IPS-15b (cell line): ENCODE measurements around the gene BOD1L2.

Source experiments
- H3K27me3 ChIP-seq: one replicate; pipeline ENCODE4 v1.6.1; 2013; ENCODE audit warnings: low read length; ENCODE audit not compliant: control insufficient read depth, insufficient read depth
- H3K36me3 ChIP-seq: one replicate; pipeline ENCODE4 v1.6.1; 2013; ENCODE audit warnings: low read length; ENCODE audit not compliant: control insufficient read depth, insufficient read depth
- H3K4me1 ChIP-seq: one replicate; pipeline ENCODE4 v1.6.1; 2013; ENCODE audit warnings: mild to moderate bottlenecking, low read length; ENCODE audit not compliant: control insufficient read depth, insufficient read depth
- H3K4me3 ChIP-seq: one replicate; pipeline ENCODE4 v1.5.1; 2013; ENCODE audit warnings: low read depth, low read length
- H3K9ac ChIP-seq: one replicate; pipeline ENCODE4 v1.6.1; 2013; ENCODE audit warnings: low read depth, mild to moderate bottlenecking, low read length
- H3K9me3 ChIP-seq: one replicate; pipeline ENCODE4 v1.6.1; 2013; ENCODE audit warnings: mild to moderate bottlenecking, low read length; ENCODE audit not compliant: control insufficient read depth, insufficient read depth

Gene BOD1L2

DNA sequence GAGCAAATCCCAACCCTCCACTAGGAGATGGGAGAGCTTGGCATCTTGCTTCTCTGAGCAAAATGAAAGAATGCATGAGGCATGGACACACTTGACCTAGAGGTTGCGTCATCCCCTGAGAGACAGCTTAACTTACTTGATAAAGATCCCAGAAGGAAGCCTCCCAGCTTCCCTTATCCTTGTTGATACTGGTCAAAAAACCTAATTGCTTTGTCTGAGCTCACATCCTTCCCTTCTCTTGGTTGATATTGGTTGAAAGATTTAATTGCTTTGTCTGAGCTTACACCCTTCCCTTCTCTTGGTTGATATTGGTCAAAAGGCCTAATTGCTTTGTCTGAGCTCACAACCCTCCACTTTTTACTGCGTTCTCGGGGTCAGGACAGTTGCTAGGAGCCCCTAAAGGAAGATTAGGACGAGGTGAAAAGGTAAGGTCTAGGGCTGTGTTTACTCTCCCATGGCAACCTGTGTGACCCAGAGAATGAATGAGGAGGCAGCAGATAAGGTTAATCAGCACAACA is 12.2 kb upstream of the BOD1L2 start:
- H3K9me3 ChIP-seq, result peaks cover 2% of the 10 kb centered on the region
- no peak overlapping the region for H3K4me3 ChIP-seq
- H3K36me3 ChIP-seq, result no peaks in the 10 kb centered on the region
- H3K4me1 ChIP-seq, result no peaks in the 10 kb centered on the region
- no peaks in the 10 kb centered on the region for H3K27me3 ChIP-seq
- no peak overlapping the region for H3K9ac ChIP-seq

DNA sequence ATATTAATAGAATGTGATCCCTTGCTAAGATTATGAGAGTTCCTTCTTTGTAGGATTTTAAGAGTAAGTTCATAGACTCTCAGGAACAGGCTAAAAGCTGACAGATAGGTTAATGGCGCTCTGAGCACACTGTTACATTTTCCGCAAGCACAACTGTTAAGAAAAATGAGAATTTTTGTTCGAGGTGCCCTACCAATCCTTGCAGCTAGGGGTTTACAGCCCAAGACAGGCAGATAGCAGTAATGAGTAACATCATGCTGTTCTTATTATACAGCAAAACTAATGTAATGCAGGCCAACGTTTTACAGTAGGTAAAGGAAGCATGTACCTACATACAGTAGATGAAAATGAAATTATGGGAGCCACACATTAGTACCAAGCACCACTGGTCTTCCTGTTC is 11.2 kb upstream of the BOD1L2 start:
- H3K27me3 ChIP-seq, result no peaks in the 10 kb centered on the region
- peaks cover 2% of the 10 kb centered on the region for H3K9me3 ChIP-seq
- H3K4me1 ChIP-seq, result no peaks in the 10 kb centered on the region
- no peak overlapping the region for H3K9ac ChIP-seq
- H3K4me3 ChIP-seq, result no peak overlapping the region
- H3K36me3 ChIP-seq, result no peaks in the 10 kb centered on the region

- H3K27me3 ChIP-seq, result no peaks in the 10 kb centered on the region
- peaks cover 2% of the 10 kb centered on the region for H3K9me3 ChIP-seq
- H3K4me1 ChIP-seq, result no peaks in the 10 kb centered on the region
- no peak overlapping the region for H3K9ac ChIP-seq
- no peak overlapping the region for H3K4me3 ChIP-seq
- no peaks in the 10 kb centered on the region for H3K36me3 ChIP-seq
Measured at GRCh38 chr18:57137847-57138246, 9.0 kb upstream of the BOD1L2 start.

DNA sequence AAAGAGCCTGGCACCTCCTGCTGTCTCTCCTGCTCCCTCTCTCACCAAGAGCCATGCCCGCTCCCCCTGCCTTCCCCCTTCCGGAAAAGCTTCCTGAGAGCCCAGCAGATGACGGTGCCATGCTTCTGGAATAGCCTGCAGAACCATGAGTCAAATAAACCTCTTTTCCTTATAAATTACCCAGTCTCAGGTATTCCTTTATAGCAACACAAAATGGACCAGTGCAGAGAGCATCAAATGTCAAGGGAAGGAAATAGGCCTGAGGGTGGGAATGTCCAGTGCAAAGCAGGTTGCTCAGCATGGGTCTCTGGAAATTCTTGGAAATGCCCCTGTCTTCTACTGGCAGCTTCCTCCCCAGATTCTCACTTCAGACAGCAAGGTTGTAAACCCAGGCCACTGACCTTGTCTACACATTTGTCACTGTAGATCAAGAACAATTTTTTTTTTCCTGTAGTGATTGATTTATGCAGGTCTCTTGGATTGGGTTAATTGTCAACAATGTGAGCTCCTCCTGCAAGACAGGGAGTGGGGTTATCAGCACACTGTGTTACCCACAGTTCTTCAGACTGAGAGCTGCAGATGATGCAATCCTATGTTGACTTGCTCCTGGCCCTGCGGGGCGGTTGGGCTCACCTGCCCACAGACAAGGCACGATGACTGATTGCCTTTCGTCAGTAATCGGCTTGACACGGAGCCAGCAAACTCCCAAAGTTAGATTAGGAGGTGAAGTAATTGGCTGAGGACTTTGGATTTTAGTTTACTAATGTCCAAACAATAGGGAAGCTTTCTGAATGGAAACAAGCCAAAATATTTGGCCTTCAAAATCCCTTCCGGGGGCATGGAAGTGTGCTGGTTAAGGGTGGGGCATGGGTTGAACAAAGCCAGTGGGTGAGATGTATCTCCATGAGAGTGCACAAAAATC is 5.4 kb upstream of the BOD1L2 start:
- Histone ChIP-seq H3K9ac (no peak overlapping the region), H3K4me1 (no peaks in the 10 kb centered on the region), H3K27me3 (peaks cover 2% of the 10 kb centered on the region), H3K9me3 (peaks cover 2% of the 10 kb centered on the region), H3K36me3 (no peaks in the 10 kb centered on the region), H3K4me3 (no peak overlapping the region)

DNA sequence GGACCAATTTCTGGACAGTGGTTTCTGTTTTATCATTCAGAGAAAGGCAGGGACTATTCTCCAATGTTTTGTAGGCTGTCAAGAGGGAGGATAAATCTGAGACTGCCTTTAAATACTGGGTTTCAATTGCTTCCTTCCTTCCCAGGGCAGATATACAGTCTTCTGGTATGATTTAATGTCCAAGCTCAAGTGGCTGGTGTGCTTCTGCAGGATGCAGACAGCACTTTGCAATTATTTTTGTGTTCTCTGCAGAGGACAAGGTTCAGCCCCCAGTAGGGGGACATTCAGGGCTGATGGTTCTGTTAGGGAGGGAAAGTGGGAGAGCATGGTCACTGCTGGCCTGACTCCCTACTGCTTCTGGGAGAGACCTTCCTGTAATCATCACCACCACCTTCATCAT is 4.6 kb upstream of the BOD1L2 start:
- Histone ChIP-seq H3K9ac (no peak overlapping the region), H3K4me1 (no peaks in the 10 kb centered on the region), H3K9me3 (no peaks in the 10 kb centered on the region), H3K27me3 (peaks cover 2% of the 10 kb centered on the region), H3K36me3 (no peaks in the 10 kb centered on the region), H3K4me3 (no peak overlapping the region)

DNA sequence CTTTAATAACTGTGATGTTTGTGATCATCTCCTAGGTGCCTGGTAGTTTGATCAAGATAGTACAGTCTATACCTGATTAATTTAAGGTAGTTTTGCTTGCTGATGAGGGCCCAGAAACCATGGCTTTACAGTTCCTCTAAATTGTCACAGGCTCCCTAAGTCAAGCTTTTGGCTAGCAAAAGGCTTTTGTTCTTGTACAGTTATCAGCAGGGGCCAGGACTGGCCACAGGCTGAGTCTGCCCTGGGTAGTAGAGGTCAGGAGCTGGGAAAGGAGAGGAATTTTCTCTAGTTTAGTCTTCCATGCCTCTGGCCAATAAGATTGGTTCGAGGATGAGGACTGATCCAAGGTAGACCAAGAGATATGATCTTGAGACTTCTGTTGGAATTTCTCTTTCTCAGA is 3.6 kb upstream of the BOD1L2 start:
- H3K36me3 ChIP-seq, result no peaks in the 10 kb centered on the region
- H3K9ac ChIP-seq, result no peak overlapping the region
- no peaks in the 10 kb centered on the region for H3K9me3 ChIP-seq
- peaks cover 7% of the 10 kb centered on the region for H3K27me3 ChIP-seq
- H3K4me1 ChIP-seq, result no peaks in the 10 kb centered on the region
- no peak overlapping the region for H3K4me3 ChIP-seq

DNA sequence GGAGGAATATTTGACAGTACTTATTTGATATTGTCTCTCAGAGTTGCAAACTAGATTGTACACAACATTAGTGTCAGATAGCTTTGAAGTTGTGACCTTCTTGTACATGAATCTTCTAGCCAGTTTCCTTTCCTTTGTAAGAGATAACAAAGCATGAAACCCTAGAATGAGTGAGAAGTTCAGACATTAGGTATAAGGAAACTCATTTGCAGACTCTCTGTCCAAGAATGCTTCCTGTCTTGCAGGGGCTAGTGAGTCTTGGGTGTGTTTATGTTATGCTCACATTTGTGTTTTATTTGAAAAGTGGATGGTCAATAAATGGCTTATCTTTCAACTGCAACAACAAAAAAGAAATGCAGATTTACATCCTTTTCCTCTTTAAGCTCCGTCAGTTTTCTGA is 1.4 kb downstream of the BOD1L2 start:
- no peaks in the 10 kb centered on the region for H3K36me3 ChIP-seq
- H3K4me1 ChIP-seq, result peaks cover 16% of the 10 kb centered on the region
- H3K9ac ChIP-seq, result no peak overlapping the region
- H3K9me3 ChIP-seq, result no peaks in the 10 kb centered on the region
- H3K4me3 ChIP-seq, result no peak overlapping the region
- peaks cover 5% of the 10 kb centered on the region for H3K27me3 ChIP-seq

DNA sequence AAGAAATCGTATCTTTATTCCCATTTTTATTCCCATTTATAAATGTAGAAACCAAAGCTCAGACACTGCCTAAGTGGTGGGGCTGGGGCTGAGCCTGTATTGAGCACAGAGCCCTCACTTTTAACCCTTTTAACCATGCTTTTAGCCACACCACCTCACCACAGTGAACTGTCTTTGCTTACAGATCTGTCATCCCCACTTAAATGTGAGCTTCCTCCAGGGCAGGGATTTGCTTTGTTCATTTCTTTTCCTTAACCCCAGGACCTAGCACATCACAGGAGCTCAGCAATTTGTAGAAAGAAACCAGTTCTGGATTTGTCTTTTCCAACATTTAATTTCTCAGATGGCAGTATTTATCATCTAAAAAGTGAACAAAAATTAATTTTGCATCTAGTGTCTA is 2.2 kb downstream of the BOD1L2 start:
- Histone ChIP-seq H3K9me3 (no peaks in the 10 kb centered on the region), H3K27me3 (peaks cover 5% of the 10 kb centered on the region), H3K4me1 (peaks cover 16% of the 10 kb centered on the region), H3K4me3 (no peak overlapping the region), H3K9ac (no peak overlapping the region), H3K36me3 (no peaks in the 10 kb centered on the region)

GRCh38 chr18:57149531-57149930 is 2.6 kb downstream of the BOD1L2 start:
- Histone ChIP-seq H3K4me3 (no peak overlapping the region), H3K9me3 (no peaks in the 10 kb centered on the region), H3K27me3 (peaks cover 5% of the 10 kb centered on the region), H3K36me3 (no peaks in the 10 kb centered on the region), H3K4me1 (peaks cover 16% of the 10 kb centered on the region), H3K9ac (no peak overlapping the region)

- Histone ChIP-seq H3K4me3 (no peak overlapping the region), H3K9ac (no peak overlapping the region), H3K4me1 (peaks cover 16% of the 10 kb centered on the region), H3K27me3 (peaks cover 5% of the 10 kb centered on the region), H3K9me3 (no peaks in the 10 kb centered on the region), H3K36me3 (no peaks in the 10 kb centered on the region)
Measured at GRCh38 chr18:57150081-57150480, 3.2 kb downstream of the BOD1L2 start.

DNA sequence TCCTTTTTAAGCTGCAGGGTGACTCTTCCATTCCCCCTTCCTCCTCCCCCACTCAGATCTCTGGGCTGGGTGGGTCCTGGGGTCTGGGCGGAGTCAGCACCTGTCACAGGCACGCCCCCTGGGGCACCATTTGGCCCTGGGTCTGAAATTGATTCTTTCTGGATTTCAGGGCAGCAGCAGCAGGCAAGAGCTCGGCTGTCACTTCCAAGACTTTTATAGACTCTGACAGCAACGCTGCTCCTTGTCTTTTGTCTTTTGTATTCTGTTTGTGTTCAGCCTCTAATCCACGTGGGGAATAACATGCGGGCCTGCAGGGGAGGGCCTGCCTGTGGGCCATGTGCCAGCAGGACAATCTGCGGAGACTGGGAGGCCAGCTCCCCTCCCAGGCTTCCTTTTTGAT is 3.9 kb downstream of the BOD1L2 start:
- Histone ChIP-seq H3K27me3 (peaks cover 5% of the 10 kb centered on the region), H3K9me3 (no peaks in the 10 kb centered on the region), H3K9ac (no peak overlapping the region), H3K36me3 (no peaks in the 10 kb centered on the region), H3K4me1 (peaks cover 16% of the 10 kb centered on the region), H3K4me3 (peak overlapping the region; percentile 14)

DNA sequence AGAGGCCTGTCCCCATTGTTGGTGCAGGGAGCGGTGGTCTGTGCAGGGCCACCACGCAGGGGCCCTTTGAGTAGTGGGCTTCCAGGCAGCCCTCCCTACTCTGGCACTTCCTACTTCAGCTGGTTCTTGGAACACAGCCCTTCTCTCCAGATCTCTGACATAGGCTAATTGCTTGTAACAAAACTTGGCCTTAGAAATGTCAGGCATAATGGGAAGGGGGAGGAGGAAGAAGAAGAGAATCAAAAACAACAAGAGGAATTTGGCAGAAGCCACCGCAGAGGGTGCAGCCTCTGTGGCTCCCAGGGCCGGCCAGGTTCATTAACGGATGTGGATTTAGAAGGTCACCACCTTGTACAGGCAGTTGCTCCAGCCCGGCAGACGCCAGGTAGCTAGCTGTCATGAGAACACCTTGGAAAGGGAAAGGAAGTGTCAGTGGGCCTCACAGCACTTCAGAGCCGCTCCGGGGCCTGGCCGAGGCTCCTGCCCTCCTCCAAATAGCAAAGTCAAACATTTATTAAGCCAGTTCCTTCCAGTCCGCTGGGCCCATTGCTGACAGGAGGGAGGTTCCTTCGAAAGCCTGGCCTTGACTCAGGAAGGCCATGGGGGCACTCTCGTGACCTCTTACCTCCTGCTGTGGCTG is 7.4 kb downstream of the BOD1L2 start:
- Histone ChIP-seq H3K9ac (no peak overlapping the region), H3K36me3 (no peaks in the 10 kb centered on the region), H3K27me3 (no peaks in the 10 kb centered on the region), H3K9me3 (no peaks in the 10 kb centered on the region), H3K4me3 (no peak overlapping the region), H3K4me1 (peaks cover 13% of the 10 kb centered on the region)
